Ectodermal cell (in vitro differentiated cells): ENCODE data around the gene KDM2A.
"Not testable (repeated sequence)": the region's sequence is repeated elsewhere in the genome, so short reads cannot be mapped to it uniquely, and the experiment has no call there.

Experiments used
- H3K27ac ChIP-seq: 2 replicates; pipeline ENCODE4 v1.7.0; 2013; ENCODE audit warnings: mild to moderate bottlenecking, low read depth, low read length; ENCODE audit not compliant: insufficient read depth, poor library complexity, severe bottlenecking
- H3K27me3 ChIP-seq: 2 replicates; pipeline ENCODE4 v1.7.0; 2013; ENCODE audit warnings: mild to moderate bottlenecking, low read length; ENCODE audit not compliant: insufficient read depth, control insufficient read depth, poor library complexity, severe bottlenecking
- H3K36me3 ChIP-seq: one replicate; pipeline ENCODE4 v1.7.0; 2013; ENCODE audit warnings: low read length; ENCODE audit not compliant: control insufficient read depth, insufficient read depth
- H3K4me1 ChIP-seq: one replicate; pipeline ENCODE4 v1.7.0; 2013; ENCODE audit warnings: low read length; ENCODE audit not compliant: control insufficient read depth, insufficient read depth
- H3K4me3 ChIP-seq: 2 replicates; pipeline ENCODE4 v1.7.0; 2013; ENCODE audit warnings: low read depth, low read length, control low read depth; ENCODE audit not compliant: insufficient read depth
- H3K9me3 ChIP-seq: 2 replicates; pipeline ENCODE4 v1.7.0; 2013; ENCODE audit warnings: mild to moderate bottlenecking, low read length, moderate library complexity; ENCODE audit not compliant: control insufficient read depth
- WGBS, 2 experiments: methylation state at CpG; one replicate each; pipeline ENCODE4 v1.1.7; 2013; ENCODE audit warnings: missing lambda C conversion rate in 2 of 2; 5-methylcytosine and 5-hydroxymethylcytosine counted together

KDM2A gene

DNA sequence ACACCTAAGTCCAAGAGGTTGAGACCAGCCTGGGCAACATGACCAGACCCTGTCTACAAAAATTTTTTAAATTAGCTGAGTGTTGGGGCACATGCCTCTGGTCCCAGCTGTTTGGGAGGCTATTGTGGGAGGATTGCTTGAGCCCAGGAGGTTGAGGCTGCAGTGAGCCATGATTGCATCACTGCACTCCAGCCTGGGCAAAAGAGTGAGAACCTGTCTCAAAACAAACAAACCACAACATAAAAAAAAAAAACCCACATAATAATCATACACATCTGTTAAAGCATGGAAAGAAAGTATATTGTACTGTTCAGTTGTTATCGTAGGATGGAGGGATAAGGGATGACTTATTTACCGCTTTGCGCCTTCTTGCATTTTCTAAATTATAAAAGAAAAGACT lies 111.3 kb downstream of the KDM2A start:
- WGBS, 2 experiments, result 100% methylated on average over 2 of the region's 3 CpGs; no CpG with 5 or more reads in 1 of the 2 experiments
- H3K36me3 ChIP-seq, result peaks cover 28% of the 10 kb centered on the region

DNA sequence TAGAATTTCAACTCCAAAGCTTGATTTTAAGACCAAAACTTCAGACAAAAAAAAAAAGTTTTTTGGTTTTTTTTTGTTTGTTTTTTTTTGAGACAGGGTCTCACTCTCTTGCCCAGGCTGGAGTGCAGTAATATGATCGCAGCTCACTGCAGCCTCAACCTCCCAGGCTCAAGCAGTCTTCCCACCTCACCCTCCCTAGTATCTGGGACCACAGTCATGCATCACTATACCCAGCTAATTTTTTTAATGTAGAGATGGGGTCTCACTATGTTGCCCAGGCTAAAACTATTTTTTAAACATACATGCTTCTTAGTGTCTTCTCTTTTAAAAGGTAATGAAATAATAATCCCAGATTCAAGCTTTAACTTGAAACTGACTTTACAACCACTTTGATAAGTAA lies 111.8 kb downstream of the KDM2A start:
- no peak overlapping the region for H3K27ac ChIP-seq
- H3K27me3 ChIP-seq, result no peaks in the 10 kb centered on the region
- no peak overlapping the region for H3K4me3 ChIP-seq
- H3K36me3 ChIP-seq, result peaks cover 28% of the 10 kb centered on the region
- H3K4me1 ChIP-seq, result no peaks in the 10 kb centered on the region
- no peaks in the 10 kb centered on the region for H3K9me3 ChIP-seq
- 92 to 94% methylated on average over 1 of the region's 1 CpG for WGBS, 2 experiments

More for the DNA sequence above, 111.3 kb downstream of the KDM2A start:
- H3K9me3 ChIP-seq, result no peaks in the 10 kb centered on the region
- no peaks in the 10 kb centered on the region for H3K27me3 ChIP-seq
- H3K4me1 ChIP-seq, result no peaks in the 10 kb centered on the region
- H3K27ac ChIP-seq, result no peak overlapping the region
- no peak overlapping the region for H3K4me3 ChIP-seq

DNA sequence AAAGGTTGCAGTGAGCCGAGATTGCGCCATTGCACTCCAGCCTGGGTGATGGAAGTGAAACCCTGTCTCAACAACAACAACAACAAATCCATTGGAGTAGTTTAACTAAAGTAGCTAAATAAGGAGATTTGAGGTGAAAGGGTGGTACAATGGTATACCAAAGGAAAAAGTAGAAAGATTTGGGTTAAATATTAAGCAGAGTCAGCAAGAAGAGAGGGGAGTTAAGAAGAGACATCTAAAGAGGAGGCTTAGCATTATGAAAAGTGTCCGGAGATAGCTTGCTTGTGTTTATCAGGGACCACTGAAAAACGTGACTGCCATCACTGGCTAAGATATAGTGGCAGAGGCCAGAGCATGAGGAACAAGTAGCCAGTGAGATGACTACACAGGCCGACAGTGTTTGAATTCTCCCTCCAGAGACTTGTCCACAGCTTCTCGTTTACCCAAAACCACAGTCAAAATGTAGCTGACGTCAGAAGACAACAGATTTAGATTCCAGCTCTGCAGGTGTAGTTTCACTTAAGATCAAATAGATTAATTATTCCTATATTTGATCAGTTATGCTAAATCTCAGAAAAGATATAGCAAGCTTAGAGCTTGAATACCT lies 114.6 kb downstream of the KDM2A start:
- Histone ChIP-seq H3K27me3 (no peaks in the 10 kb centered on the region), H3K9me3 (no peaks in the 10 kb centered on the region), H3K4me3 (no peak overlapping the region), H3K4me1 (peaks cover 2% of the 10 kb centered on the region), H3K27ac (no peak overlapping the region), H3K36me3 (peaks cover 21% of the 10 kb centered on the region)
- WGBS, 2 experiments, result 94 to 95% methylated on average over 6 to 7 of the region's 7 CpGs

DNA sequence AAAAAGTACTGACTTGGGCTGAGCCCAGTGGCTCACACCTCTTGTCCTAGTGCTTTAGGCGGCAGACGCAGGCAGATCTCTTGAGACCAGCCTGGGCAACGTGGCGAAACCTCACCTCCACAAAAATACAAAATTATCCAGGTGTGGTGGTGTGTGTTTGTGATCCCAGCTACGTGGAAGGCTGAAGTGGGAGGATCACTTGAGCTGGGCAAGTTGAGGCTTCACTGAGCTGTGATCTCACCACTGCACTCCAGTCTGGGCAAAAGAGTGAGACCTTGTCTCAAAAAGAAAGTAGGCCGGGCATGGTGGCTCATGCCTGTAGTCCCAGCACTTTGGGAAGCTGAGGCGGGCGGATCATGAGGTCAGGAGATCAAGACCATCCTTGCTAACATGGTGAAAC lies 115.5 kb downstream of the KDM2A start:
- H3K27ac ChIP-seq, H3K9me3 ChIP-seq, H3K27me3 ChIP-seq, H3K4me3 ChIP-seq: not testable (repeated sequence)
- peaks cover 11% of the 10 kb centered on the region for H3K4me1 ChIP-seq
- WGBS, 2 experiments, result 86 to 95% methylated on average over 8 of the region's 8 CpGs
- H3K36me3 ChIP-seq, result peaks cover 12% of the 10 kb centered on the region

DNA sequence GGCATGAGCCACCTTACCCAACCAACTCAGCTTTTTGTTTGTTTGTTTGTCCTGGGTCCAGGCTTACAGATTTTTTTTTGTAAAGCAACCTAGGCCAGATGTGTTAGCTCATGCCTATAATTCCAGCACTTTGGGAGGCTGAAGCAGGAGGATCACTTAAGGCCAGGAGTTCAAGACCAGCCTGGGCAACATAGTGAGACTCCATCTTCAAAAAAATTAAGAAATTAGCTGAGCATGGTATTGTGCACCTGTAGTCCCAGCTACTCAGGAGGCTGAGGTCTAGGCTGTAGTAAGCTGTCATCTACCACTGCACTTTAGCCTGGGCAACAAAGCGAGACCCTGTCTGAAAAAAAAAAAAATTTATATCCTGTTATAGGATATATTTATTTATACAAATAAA lies 118.5 kb downstream of the KDM2A start:
- H3K4me3 ChIP-seq, result no peak overlapping the region
- no peaks in the 10 kb centered on the region for H3K27me3 ChIP-seq
- no peaks in the 10 kb centered on the region for H3K36me3 ChIP-seq
- peaks cover 16% of the 10 kb centered on the region for H3K4me1 ChIP-seq
- no CpG with 5 or more reads among the region's 1 CpG for WGBS, 2 experiments
- H3K9me3 ChIP-seq, result no peaks in the 10 kb centered on the region
- no peak overlapping the region for H3K27ac ChIP-seq

DNA sequence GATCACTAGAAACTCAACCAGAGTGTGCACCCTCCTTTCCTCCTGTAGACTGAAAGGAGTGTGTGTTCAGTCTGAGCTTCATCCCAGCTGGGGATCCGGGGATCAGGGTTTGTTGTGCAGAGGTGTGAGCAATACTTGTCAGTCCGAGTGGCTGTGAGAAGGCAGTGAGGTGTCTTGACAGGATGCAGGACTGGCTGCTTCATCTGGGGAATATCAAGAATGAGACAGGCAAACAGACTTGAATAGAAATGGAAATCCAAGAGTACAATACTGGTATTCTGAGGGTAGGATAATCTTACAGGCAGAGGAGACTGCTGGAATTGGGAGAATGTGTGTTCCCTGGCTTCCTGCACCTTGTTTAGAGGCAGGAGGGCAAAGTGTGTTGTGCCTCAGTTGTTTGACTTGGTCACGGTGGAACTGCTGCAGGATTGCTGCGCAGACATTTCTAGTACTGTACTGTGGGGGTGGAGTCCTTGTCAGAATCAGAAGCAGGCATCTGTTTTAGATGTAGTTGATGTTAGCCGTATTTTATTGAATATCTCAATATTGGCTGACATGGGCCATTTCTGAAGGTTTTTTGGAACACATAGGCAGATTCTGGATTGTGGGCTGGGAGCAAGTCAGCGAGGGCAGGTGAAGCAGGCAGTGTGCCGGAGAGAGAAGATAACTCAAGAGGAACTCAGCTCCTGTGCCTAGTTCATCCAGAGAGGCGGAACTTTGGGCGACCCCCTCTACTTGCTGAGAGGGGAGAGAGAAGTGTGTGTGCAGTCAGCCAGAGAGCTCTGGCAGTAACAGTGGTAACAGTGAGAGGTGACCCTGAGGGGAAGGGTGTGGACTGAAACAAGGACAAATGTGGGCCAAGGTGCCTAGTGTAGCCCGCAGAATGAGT lies 120.1 kb downstream of the KDM2A start:
- 46 to 48% methylated on average over 10 of the region's 10 CpGs for WGBS, 2 experiments
- H3K9me3 ChIP-seq, result no peaks in the 10 kb centered on the region
- H3K36me3 ChIP-seq, result peaks cover 13% of the 10 kb centered on the region
- H3K4me1 ChIP-seq, result peaks cover 16% of the 10 kb centered on the region
- no peaks in the 10 kb centered on the region for H3K27me3 ChIP-seq
- peak overlapping the region; percentile 98 for H3K27ac ChIP-seq
- peak overlapping the region; percentile 68 for H3K4me3 ChIP-seq

DNA sequence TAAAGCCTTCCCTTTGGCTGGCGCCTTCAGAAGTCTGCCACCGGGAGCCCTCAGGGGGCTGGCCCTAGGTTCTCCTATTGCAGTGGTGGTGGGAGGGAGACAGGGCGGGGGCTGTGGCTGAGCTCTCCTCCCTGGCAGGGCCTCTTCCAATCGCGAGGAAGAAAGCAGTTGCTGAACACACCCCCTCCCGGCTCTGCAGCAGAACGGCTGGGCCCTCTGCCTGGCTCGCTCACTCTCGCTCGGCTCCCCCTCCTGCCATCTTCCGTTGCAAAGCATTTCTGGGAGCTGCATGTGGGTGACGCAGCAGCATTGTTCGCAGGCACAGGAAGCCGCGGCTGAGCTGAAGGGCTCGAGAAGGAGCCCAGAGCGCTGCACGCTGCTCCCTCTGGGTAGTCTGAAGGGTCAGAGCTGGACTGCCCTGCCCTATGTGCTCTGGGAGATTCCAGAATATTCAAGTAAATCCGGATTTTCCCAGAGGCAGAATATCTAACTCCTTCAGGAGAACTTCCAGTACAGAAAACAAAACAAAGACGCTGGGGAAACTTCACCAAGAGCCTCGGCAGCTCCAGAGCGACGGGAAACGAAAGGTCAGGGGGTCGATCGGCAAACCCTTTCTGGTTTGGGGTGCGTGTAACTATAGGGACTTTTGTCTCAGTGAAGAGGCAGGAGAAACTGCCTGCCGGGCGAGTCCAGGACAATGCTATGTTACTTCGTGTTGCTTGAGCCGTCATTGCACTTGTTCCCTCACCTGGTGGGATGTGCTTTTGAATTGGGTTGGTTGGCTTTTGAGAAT lies 120.9 kb downstream of the KDM2A start:
- WGBS, 2 experiments, result 0% methylated on average over 31 of the region's 31 CpGs
- H3K9me3 ChIP-seq, result no peaks in the 10 kb centered on the region
- H3K4me1 ChIP-seq, result peaks cover 16% of the 10 kb centered on the region
- peak overlapping the region; percentile 68 for H3K4me3 ChIP-seq
- H3K27ac ChIP-seq, result peak overlapping the region; percentile 98
- H3K36me3 ChIP-seq, result peaks cover 20% of the 10 kb centered on the region
- H3K27me3 ChIP-seq, result no peaks in the 10 kb centered on the region

DNA sequence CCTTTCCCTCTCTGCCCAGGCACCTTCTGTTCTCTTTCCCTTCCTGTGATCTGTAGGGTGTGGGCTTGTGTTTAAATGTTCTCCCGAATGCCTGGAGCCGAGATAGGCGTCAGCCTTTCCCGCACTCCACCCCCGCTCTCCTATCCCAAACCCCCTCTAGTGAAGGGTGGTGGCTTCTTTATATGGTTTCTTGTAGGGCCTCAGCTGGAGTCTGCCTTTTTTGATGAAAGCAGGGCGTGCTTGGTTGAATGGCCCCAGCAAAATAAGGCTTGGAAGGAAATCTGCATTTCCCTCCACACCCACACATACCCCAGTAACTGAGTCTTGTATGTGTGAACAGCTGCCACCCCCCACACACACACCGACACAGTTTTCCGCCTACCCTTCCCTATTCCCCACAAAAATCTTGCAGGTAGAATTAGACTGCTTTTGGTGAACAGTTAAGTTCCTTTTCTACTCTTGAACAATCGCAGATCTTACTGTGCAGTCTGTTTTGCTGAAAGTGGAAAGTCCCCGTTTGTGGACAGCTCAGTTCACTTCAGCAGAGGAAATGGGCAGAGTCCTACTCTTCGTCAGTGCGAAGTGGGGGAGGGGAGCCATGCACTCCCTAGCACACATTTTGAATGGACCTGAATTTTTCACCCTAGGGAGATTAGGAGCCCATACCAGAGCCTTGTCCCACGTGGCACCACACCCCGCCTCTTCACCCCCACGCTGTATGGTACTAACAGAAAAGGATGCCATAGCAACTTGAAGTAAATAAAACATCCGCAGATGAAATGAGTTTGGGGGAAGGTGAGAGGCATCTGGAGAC lies 121.7 kb downstream of the KDM2A start:
- peaks cover 28% of the 10 kb centered on the region for H3K36me3 ChIP-seq
- no peaks in the 10 kb centered on the region for H3K9me3 ChIP-seq
- peaks cover 16% of the 10 kb centered on the region for H3K4me1 ChIP-seq
- H3K27me3 ChIP-seq, result no peaks in the 10 kb centered on the region
- H3K27ac ChIP-seq, result peak overlapping the region; percentile 98
- H3K4me3 ChIP-seq, result peak overlapping the region; percentile 68
- 1 to 2% methylated on average over 11 to 16 of the region's 16 CpGs for WGBS, 2 experiments

DNA sequence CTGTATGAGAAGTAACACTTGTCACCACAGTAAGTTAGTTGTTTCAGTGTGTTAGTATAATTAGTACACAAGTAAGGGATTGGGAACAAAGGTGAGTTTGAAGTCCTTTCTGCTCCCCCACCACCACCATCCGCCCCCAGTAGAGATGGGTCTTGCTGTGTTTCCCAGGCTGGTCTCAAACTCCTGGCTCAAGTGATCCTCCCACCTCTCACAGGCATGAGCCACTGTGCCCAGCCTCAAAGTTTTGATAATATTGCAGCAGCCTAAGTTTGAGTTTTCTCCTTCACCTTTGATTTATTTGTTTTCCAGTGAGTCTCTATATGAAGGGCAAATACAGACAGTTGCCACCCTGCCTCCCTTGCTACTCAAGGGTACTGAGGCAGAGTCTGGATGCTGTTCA lies 123.5 kb downstream of the KDM2A start:
- H3K4me3 ChIP-seq, result no peak overlapping the region
- WGBS, 2 experiments, result 68 to 70% methylated on average over 1 of the region's 1 CpG
- peaks cover 40% of the 10 kb centered on the region for H3K36me3 ChIP-seq
- H3K9me3 ChIP-seq, result no peaks in the 10 kb centered on the region
- H3K27ac ChIP-seq, result no peak overlapping the region
- H3K27me3 ChIP-seq, result no peaks in the 10 kb centered on the region
- peaks cover 16% of the 10 kb centered on the region for H3K4me1 ChIP-seq
